Activated CD8-positive, alpha-beta memory T cell treated with anti-CD3 and anti-CD28 coated beads, Interleukin-2, amount 50 U/mL, for 48 hours (primary cell): ENCODE data around the gene SLC45A1.

Source experiments
- DNase-seq: peaks from one replicate; pipeline ENCODE4 v3.0.0-alpha.2; 2020

Gene SLC45A1

DNA sequence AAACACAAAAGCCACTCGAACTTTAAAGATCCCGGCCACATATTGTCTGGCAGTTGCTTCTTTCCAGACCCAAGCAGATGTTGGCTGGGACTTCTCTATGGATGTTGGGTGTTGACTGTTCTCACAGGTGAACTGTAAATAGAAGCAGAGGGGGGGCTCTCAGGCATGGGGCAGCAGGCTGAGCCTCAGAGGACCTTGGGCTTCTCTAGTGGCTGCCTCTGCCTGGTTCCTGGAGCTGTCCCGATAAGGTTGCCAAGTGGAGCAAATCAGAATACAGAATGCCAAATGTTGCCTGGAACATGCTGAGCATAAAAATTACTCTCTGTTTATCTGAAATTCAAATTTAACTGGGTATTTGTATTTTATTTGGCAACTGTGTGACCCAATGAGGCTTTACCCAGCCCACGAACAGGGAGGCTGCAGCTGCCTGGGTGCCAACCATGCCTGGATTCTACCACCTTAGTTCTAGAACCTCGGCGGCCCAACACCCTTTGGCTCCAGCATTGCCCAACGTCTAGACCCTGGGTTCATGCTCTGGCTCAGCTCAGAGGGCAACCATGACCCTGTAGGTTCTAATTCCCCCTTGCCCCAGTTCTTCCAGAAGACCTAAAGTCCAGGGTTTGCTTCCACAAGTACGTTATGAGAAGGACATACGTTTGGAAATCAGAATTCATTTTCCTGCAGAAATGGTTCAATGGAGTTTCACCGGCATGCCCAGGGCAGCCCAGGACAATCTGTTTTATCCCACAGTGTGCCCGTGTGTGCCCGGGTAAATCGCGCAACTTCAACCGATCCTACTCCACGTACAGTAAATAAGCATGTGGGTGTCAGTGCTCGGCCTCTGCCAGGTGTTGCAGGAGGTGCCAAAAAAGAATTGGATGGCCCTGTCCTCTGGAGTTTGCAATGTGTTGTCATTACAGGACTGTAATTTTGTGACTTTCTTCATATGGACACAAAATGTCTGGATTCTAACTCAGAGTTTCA, 5.4 kb upstream of the SLC45A1 start:
- DNase-seq, result no peak

DNA sequence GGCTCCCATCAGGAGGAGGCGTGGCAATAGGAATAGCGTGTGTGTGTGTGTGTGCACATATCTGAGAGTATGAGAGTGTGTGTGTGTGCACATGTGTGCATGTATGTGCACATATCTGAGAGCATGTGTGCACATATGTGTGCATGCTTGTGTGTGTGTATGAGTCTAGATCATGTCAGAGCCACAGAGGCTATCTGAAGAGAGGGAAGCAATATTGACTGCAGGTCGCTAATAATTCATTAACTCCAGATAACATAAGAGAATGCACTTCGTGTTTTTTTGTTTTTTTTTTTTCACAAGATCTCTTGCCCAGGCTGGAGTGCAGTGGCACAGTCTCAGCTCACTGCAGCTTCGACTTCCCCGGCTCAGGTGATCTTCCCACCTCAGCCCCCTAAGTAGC, 4.7 kb upstream of the SLC45A1 start:
- no peak for DNase-seq

DNA sequence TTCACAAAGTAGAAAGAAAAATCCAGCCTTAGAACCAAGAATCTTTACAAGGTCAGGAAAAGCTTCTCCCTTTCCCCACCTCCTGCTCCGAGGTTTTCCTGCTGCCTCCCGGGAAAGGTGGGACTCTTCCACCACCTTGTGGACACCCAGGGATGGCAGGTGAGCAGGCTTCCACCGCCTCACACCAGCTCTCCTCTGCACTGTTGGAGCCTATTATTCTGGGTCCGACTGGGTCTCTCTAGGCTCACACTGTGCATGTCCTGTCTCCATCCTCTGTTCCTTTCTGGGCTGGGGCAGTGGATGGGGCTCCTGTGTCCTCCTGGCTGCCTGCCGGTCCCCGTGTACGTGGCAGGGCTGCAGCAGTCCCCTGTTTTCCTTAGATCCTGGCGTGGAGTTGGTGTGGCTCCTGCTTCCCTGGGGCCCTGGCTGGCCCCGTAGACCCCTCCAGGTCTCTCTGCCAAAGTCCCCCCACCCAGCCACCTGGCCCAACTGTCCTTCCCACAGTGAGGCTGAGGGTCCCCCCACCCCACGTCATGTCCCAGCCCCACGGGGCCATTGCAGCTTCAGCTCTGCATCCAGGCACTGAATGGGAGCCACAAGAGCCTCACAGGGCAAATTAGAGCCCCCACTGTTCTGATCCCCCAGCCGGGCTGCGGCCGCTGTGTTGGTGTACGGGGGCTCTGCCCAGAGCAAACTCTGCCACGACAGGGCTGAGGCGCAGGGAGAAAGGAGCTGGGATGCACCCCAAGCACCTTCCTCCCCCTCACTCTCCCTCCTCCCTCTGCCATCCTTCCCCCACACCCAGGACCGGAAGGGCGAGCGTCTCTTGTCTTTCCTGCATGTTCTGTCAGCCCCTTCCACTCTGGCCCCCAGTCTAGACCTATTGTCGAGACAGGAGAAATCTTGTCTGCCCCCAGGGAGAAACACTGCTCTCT, 3.3 kb upstream of the SLC45A1 start:
- peak; percentile 72 for DNase-seq

DNA sequence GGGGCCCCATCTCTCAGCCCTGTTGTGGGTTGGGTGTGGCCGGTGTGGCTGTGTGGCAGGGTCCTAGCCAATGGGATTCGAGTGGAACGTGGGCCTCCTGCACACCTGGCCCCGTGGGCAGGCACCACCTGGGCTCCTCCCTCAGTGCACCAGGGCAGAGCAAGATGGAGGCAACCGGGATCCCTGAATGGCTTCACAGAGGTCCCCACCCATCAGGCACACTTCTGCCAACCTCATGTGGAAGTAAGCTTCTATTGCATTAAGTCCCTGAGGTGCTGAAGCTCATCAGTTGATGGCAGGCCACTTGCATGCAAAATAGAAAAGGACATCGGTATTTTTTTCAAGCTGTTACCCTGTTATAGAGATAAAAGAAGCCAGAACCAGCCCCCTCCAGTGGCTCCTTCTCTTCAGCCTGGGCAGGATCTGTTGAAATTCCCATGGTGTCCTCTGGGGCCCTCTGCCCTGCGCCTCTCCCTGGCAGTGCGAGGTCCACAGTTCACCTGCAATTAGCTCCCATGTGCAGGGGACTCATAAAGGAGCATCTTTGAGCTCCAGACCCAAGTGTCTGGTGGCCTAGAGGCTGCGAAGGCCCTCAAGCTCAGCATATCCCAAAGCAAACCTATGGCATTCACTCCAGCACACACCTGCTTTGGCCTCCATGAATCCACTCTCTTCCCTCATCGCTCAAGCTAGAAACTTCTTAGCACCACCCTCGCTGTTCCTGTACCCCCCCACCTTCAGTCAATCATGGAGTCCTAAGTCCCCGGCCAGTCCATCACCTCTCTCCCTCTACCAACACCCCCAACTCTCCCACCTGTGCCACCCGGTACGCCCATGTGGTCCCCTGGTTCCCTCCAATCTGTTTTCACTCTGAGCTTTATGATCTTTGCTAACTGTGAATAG, 2.1 kb upstream of the SLC45A1 start:
- DNase-seq, result no peak

DNA sequence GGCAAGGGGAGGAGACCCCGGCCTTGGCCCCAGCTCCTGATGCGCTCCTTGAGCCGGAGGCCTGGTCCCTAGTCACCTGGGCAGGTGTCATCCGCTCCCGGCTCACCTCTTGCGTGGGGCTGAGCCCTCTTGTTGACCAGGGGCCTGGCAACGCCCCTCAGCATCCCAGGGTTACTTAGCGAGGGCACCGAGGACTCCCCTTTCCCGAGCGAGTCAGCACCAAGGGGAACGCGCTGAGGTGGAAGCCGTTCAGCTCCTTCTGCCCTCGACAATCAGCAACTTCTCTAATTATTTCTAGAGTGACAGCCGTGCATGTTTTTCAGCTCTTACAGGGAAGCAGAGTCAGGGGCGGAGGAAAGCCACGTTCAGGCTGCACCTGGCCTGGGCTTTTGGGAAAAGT, 522 bp downstream of the SLC45A1 start:
- no peak for DNase-seq

DNA sequence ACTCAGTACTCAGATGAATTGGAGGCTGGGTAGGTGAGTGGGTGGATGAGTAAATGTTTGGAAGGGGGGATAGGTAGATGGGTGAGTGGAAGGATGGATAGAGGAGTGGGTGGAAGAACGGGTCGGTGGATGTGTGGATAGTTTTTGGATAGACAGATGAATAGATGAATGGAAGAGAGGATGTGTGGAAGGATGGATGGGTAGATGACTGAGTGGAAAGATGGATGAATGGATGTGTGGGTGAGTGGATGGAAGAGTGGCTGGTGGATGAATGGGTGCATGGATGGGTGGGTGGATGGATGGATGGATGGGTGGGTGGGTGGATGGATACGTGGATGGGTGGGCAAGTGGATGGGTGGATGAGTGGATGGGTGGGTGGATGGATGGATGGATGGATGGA, 3.7 kb downstream of the SLC45A1 start:
- DNase-seq, result no peak

DNA sequence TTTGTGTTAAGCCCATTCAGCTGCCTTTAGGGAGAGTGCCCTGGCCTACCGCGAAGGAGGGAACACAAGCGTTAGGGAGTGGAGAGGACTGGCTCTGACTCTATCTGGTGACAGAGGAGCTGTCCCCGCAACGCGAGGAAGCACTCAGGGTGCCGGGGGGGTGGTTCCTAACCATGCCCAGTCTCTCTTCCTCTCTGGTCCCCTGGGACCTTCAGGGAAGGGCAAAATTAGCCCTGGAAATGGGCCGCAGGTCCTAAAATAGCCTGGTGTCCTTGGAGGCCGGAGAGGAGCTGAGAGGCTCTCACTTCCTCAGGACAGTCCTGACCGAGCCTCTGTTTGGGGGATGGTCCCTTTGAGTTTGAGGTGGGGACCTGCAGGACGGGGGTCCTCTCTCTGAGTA, 5.8 kb downstream of the SLC45A1 start:
- no peak for DNase-seq

DNA sequence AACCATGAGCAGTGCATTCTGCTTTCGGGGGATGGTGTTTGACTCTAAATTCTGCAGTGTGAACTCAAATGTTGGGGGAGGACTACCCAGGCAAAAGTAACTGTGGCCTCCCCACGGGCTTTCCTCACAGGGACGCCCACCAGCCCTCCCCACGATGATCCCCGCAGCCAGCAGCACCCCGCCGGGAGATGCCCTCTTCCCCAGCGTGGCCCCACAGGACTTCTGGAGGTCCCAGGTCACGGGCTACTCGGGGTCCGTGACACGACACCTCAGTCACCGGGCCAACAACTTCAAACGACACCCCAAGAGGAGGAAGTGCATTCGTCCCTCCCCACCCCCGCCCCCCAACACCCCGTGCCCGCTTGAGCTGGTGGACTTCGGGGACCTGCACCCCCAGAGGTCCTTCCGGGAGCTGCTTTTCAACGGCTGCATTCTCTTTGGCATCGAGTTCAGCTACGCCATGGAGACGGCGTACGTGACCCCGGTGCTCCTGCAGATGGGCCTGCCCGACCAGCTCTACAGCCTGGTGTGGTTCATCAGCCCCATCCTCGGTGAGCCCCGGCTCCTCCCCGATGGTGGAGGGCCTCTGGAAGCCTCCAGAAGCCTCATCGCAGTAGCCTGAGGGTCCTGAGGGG, 6.4 kb downstream of the SLC45A1 start:
- no peak for DNase-seq

DNA sequence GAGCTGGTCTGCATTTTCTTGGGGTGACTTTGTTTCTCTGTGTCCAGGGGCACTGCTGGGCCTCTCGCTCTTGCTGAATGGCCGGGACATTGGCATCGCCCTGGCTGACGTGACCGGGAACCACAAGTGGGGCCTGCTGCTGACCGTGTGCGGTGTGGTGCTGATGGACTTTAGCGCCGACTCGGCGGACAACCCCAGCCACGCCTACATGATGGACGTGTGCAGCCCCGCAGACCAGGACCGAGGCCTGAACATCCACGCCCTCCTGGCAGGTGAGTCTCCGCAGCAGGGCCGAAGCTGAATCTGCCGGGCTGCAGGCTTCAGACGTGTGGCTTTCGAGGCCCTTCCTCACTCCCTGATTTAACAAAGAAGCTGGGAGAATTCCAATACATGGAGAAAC, 7.9 kb downstream of the SLC45A1 start:
- DNase-seq, result no peak

DNA sequence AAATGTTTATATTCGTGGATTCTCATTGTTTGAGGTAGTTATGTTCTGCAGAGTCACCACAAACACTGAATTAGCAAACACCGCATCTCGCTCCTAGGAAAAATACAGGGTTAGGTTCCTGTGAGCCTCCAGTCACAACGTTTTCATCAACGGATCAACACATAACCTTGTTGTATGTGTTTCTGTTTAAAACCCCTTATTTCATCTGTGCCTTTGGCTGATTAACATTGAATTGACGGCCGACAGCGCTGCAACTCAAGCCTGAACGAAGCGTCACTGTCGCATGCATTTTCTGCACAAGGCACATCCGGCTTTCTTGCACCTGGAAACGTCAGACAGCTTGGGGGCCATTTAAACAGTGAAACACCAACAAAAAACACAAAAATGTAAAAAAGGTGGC, 8.4 kb downstream of the SLC45A1 start:
- DNase-seq, result no peak

DNA sequence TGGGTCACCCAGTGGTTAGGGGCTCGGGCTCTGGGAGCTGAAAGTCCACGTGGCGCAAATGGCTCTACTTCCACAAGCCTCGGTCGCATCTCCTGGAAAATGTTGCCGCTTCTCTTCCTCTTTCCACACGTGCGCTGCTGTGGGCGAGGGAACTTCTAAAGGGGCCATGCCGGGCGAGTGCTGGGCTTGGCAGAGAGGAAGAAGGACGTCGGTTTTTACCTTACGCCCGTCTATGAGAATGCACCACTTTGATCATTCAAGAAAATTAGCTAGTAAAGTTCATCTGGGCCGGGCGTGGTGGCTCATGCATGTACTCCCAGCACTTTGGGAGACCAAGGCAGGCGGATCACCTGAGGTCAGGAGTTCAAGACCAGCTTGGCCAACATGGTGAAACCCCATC, 10.4 kb downstream of the SLC45A1 start:
- DNase-seq, result no peak

DNA sequence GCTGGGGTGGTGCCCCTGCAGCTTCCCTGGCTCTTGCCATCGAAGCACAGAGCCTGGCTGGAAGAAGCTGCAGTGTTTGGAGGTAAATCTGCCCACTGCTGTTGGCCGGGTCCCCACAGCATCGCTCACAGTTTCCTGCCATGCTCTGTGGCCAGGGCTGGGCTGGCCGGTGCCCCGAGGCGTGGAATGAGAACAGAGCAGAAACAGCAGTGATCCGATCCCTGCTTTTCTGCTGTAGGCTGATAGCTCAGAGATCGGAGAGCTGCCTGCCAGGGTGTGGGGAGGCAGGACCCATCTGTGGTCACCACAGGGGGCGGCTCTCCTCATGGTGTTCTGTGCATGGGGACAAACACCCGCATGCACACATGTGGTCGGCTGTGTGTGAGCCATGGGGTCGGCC, 11.5 kb downstream of the SLC45A1 start:
- DNase-seq, result no peak

DNA sequence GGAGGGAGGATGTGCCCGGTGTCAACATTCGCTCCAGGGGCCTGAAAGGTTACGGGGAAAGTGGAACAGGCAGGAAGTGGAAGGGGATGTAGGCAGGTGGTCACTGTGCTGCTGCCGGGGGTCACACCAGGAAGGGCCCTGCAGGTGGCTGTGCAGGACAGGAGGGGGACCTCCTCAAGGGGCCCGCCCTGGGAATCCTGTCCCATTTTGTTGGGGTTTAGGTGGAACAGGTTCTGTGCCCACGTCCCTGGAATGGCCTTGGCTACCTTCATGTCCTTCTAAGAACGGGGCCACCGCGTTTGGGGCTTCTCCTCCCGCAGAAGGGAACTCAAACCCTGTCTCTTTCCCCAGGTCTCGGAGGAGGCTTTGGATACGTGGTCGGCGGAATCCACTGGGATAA, 11.9 kb downstream of the SLC45A1 start:
- no peak for DNase-seq

DNA sequence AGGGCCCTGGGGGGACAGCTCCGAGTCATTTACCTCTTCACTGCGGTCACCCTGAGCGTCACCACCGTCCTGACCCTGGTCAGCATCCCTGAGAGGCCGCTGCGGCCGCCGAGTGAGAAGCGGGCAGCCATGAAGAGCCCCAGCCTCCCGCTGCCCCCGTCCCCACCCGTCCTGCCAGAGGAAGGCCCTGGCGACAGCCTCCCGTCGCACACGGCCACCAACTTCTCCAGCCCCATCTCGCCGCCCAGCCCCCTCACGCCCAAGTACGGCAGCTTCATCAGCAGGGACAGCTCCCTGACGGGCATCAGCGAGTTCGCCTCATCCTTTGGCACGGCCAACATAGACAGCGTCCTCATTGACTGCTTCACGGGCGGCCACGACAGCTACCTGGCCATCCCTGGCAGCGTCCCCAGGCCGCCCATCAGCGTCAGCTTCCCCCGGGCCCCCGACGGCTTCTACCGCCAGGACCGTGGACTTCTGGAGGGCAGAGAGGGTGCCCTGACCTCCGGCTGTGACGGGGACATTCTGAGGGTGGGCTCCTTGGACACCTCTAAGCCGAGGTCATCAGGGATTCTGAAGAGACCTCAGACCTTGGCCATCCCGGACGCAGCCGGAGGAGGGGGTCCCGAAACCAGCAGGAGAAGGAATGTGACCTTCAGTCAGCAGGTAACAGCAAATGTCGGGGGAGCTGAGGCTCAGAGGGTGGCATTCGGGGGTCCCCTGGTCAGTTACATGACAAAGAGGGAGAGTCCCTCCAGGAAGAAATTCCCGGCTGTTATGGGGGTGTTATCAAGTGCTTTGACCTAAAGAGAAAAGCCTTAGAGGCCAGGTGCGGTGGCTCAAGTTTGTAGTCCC, 12.6 kb downstream of the SLC45A1 start:
- DNase-seq, result no peak

DNA sequence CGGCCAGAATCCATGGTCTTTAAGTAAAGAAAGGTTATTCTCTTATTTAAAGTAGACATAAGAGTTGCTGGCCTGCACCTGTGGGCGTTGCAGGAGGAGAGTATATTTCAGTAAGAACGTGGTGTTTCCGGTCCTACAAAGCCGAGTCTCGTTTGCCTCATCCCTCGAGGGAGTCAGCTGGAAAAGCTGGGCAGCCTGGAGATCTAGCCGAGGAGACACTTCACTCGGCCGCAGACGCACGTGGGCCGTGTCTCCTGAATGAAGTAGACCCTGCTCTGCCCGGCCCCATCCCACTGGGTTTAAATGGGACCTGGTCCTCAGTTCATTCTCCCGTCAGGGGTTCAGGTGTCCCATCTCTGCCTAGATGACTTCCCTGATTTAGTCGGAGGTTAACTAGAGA, 14.9 kb downstream of the SLC45A1 start:
- no peak for DNase-seq

DNA sequence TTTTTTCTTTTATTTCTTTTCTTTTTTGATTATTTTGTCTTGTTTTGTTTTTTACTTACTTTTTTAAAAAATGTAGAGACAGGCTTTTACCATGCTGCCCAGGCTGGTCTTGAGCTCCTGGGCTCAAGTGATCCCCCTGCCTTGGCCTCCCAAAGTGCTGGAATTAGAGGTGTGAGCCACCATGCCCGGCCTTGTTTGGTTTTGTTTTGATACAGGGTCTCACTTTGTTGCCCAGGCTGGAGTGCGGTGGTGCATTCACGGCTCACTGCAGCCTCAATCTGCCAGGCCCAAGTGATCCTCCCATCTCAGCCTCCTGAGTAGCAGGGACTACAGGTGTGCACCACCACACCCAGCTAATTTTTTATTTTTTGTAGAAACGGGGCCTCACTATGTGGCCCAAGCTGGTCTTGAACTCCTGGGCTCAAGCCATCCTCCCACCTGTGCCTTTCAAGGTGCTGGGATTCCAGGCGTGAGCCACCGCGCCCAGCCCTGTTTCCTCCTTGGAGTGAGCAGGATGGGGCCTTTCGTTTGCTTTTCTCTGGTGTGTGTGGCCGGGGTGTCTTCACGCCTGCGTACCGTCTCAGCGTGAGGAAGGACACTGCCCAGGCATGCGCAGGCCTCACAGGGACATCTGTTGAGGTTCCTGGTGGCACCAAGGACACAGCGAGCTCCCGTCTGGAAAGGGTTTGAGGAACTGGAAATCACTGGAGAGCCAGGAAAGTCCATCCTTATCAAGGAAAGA, 15.5 kb downstream of the SLC45A1 start:
- DNase-seq, result no peak

DNA sequence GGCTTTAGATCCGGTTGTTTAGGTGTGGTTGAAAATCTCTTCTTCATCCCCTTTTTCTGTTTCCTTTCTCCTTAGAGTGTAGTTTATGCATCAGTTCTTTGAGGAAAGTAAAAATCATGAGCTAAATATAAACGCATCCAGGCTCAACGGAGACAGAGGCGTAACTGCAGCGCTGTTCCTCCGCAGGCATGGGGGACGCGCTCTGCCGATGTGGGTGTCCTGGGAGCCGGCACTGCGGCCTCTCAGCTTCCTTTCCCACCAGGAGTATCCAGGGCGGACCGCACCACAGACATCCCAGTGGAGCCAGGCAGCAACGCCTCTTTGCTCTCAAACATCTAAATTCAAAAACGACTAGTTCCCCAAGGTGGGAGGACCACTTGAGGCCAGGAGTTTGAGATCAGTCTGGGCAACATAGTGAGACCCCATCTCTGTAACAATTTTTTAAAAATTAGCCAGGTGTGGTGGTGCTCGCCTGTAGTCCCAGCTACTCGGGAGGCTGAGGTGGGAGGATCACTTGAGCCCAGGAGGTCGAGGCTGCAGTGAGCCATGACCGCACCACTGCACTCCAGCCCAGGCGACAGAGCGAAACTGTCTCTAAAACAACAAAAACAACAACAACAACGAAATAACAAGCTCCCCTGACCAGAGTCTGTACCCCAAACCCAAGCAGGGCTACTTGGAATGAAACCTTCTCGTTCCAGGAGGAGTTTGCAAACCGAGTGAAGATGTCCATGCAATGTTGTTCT, 16.4 kb downstream of the SLC45A1 start:
- no peak for DNase-seq

DNA sequence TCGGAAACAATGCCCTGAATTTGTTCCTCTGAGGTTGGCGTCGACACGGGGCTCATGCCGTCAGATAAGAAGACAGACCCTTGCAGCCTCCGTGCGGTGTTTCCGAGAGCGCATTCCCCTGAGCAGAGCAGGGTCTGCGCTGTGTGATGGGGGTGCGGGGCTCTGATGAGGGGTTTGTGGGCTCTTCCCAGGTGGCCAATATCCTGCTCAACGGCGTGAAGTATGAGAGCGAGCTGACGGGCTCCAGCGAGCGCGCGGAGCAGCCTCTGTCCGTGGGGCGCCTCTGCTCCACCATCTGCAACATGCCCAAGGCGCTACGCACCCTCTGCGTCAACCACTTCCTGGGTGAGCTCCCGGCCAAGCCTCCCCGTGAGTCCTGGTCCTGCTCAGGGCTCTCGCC, 17.3 kb downstream of the SLC45A1 start:
- DNase-seq, result no peak

DNA sequence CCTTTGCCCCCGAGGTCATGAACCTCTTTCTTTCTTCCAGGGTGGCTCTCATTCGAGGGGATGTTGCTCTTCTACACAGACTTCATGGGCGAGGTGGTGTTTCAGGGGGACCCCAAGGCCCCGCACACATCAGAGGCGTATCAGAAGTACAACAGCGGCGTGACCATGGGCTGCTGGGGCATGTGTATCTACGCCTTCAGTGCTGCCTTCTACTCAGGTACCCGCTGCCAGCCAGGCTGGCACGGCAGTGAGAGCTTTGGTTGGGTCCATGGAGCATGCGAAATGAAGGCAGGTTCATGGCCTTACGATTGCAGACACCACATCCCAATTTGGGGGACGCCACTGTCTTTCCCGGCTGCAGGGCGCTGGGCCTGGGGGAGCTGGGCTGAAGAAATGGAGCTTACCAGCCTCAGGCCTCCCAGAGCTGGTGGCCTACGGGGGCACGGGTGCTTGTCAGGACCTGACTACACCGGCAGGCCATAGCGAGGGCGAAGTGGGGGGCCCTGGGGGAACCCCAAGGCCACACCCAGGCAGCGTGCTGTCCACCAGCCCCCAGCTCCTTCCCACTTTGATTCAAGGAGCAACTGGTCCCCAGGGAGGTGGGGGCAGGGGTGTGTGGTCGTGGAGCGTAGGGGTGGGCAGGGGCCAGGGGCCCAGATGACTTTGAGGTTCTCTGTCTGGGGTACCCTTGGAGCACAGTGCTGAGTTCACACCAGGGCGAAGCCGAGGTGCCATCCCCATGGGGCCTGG, 20.0 kb downstream of the SLC45A1 start:
- no peak for DNase-seq
